GM10266 (cell line): ENCODE measurements around the gene ZNF689.

ENCODE experiments used
- DNase-seq: peaks from one replicate; pipeline ENCODE4 v3.0.0; 2012; ENCODE audit errors: extremely low spot score
- CTCF ChIP-seq: IDR thresholded peaks from 2 replicates; pipeline ENCODE4 v1.5.1; 2012; ENCODE audit warnings: mild to moderate bottlenecking, low read depth; ENCODE audit not compliant: control insufficient read depth, insufficient read depth; ENCODE audit errors: missing control alignments

Gene ZNF689

GRCh38 chr16:30654856-30655255 lies 44.7 kb upstream of the ZNF689 start:
- TF ChIP-seq CTCF, result no peak
- DNase-seq, result no peak

- no peak for DNase-seq
- TF ChIP-seq CTCF, result no peak
Observed at GRCh38 chr16:30652718-30653117, 42.5 kb upstream of the ZNF689 start.

- no peak for TF ChIP-seq CTCF
- no peak for DNase-seq
Observed at GRCh38 chr16:30652005-30652296, 41.8 kb upstream of the ZNF689 start.

GRCh38 chr16:30651124-30652004 lies 41.2 kb upstream of the ZNF689 start:
- peak; percentile 92 for DNase-seq
- TF ChIP-seq CTCF, result peak; percentile 90

DNA sequence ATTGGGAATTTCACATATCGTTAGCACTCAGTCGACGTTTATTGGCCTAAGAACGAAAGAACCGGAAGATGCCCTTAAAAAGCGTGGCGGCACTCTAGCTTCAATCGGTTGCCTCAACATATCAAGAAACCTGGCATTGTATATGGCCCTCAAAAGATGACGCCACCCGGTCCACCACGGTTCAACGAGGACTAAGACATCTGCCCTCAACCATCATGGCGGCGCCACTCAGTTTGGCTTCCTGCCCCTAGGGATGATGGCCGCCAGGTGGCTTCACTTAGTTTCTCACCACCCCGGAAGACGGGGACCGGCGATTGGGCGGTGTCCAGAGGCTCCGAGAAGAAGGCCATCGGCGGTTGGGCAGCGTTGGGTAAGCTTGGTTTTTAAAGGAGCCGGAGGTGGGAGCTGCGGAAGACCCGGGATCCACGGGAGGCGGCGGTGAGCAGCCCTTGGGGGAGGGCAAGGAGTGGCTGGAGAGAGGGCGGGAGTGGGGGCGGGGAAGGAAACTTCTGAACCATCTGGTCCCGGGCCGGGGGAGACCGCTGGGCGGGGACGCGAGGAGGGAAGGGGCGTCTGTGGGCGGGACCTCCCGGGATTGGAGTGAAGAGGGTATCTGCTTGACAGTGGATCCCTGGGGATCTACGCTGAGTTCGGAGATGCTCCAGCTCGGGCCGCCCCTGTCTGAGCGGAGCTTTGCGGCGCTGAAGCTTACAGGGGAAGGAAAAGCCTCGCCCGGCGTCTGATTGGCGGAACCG lies 40.4 kb upstream of the ZNF689 start, which contains the start of gene PRR14:
TSS of gene PRR14 (plus strand) at position 592 of the 755 bp plus-strand sequence. CDS start 686 bp downstream, outside the sequence.
- no peak for TF ChIP-seq CTCF
- DNase-seq, result peak; percentile 95

GRCh38 chr16:30649725-30650368 lies 39.7 kb upstream of the ZNF689 start:
- TF ChIP-seq CTCF, result no peak
- peak; percentile 26 for DNase-seq
